NCI-H2081 (cell line): ENCODE measurements around the gene ZNF519.

Experiments
- DNase-seq, 2 experiments: peaks; one replicate each; lab custom pipeline; 2025; lab: John Stamatoyannopoulos, UW

ZNF519 gene

DNA sequence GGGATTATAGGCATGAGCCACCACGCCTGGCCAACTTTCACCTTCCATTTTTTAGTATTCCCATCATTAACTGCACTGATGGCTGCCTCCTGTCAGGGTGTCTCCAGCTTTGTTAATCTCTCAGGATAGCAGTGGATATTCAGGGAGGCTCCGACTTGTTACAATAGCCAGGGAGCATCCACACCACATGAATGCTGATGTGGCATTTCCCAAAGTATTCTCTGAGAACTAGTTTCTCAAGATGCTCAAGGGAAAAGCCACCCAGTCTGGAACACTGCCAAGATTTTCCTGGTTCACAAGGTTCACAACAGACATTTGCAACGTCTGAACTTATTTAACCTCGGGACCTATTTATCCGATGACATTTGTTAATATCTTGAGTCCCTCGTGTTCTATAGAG, 33.8 kb downstream of the ZNF519 start:
- DNase-seq: no peak

DNA sequence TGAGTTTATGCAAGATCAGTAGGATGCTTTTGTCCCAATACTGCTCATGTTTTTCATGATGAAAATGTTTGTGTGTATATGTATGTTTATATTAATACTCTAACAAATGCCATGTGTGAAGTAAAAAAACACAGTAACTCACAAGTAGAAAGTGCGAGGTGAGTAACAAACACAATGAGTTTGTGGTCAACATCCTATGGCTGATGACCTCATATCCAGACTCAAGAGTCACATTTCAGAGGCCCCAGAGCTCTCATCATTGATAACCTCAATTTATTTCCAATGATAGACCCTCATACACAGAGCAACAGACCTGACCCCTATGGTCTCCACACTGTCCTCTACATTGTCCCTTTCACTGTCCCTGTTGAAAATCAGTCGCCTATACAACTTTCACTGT, 34.5 kb downstream of the ZNF519 start:
- no peak for DNase-seq

DNA sequence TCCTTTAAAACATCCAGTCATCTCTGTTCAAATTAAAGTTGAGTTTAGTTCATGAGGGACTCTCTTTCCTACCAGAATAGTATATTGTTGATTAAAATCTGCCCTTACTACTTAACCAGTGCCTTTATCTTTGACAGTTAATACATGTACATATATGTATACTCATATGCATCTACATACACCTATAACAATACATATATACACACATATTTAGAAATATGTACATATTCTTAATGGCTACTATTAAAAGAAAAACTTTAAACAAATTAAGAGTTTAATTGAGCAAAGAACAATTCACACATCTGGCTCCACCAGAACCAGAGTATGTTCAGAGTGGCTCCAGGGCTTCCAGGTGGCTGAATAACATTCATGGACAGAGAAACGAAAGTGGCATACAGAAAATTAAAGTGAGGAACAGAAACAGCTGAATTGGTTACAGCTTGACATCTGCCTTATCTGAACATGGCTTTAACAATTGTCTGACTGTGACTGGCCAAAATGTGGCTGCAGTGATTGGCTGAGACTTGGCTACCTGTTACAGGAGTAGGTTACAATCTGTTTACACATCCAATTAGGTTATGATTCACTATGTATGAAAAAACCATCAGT, 38.8 kb downstream of the ZNF519 start:
- no peak for DNase-seq

DNA sequence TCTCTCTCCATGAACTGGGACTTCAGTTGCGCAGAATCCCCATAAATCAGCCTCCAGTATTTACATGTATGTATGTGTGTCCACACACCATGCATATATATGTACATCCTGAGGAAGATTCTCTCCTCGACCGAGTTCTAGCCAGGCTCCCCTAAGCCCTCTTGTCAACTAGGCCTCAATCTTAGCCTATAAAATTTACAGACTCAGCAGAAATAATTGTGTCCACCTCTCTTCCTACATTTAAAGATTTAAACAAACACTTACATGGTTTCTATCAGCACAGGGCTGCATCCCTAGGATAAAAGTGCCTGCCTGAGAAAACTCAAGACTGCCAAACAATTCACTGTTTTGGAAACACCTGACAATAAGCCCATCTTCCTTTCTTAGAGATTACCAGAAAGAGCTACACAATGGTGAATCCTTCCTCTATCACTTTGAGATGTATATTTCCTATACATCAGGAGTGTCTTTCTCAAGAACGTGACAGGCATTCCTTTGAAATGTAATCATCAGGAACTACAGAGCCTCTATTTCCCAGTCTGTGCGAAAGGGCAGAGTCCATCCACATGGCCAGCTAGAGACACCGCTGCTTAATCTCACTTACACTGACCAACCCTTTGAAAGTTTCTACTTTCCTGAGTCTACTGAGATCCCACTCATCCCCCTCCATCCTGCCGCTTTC, 39.5 kb downstream of the ZNF519 start:
- DNase-seq: no peak

DNA sequence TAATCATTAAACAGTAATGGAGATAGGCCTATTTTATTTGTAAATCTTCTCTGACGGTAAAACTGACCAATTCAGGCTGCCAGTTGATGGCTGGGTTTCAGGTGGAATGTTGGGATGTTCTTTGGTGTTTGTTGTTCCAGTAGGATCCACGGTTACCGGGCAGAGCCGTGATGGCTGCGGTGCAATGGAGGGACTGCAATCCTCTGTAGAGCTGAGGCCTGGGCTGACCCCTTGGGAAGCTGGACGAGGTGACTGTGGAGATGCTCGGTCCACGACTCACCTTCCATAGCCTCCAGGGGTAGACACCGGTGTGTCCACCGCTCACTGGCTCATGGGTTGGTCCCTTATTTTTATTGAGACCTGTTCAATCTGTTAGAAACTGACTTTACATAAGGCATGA, 42.5 kb downstream of the ZNF519 start:
- no peak for DNase-seq

DNA sequence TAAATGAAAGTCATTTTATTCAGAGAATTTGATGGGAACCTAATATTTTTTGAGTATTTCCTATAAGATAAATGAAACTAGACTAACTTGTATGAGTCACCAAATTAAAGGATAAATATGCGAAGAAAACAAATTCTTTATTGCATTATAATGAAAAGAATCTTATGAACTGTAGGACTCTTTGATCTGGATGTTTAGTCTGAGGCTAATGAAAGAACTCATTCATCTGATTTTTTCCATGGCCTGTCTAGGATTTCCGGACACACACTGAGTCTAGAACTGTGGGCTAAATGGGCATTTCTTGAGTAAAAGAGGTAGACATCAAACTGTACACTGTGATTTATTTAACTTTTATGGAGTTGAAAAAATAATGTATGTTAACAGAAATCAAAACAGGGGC, 43.0 kb downstream of the ZNF519 start:
- DNase-seq: no peak

DNA sequence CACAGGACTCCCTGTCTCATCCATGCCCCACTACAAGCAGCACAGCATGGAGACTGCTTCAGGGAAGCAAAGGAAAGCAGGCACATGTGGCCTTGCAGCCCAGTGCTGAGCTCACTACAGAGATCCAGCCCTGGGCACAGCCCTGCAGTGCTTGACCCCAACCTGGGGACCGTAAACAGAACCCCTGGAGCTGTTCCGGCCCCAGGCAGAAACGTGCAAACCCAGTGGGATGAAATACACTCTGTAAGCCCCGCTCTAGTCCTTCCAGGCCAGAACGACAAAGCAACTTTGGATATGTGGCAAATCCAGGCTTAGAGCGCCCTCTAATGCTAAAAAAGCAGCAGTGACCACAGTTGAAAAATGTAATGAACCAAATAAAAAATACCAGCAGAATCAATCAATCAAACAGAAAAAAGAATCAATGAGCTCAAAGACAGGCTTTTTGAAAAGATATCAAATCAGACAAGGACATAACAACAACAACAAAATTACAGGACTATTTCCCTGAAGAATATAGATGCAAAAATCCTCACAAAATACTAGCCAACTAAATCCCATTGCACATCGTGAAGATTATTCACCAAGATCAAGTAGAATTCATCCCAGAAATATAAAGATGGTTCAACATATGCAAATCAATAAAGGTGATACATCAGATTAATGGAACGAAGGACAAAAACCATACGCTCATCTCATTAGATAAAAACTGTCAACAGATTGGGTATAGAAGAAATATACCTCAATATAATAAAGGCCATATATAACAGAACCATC, 45.6 kb downstream of the ZNF519 start:
- peak; percentile 19 to 38 for DNase-seq

DNA sequence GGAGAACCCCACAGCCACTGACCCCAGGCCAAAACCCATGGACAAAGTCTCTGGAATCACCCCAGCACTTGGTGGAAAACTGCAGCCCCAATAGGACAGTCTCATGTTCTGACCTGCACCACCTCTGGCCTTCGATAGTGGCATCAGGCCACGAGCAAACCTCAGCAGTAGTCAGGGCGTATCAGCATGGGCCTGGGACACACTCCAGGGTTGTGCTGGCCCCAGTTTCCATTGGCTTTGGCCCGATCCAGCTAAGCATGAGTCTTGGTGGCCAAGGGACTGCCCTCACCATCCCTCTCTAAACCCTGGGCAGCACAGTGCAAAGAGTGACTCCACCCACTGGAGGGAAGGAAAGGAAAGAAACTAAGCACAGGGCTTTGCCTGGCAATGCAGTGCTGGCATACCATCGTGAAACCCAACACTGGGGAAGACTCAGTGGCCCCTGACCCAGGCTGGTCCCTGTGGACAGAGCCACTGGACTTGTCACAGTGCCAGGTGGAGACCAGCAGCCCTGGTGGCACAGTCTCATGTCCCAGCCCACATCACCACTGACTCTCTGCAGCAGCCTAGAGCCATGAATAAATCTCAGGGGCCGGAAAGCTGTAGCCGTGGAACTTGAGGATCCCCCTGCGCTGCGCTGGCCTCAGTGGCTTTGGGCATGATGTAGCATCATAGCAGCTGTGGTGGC, 46.3 kb downstream of the ZNF519 start:
- no peak for DNase-seq

DNA sequence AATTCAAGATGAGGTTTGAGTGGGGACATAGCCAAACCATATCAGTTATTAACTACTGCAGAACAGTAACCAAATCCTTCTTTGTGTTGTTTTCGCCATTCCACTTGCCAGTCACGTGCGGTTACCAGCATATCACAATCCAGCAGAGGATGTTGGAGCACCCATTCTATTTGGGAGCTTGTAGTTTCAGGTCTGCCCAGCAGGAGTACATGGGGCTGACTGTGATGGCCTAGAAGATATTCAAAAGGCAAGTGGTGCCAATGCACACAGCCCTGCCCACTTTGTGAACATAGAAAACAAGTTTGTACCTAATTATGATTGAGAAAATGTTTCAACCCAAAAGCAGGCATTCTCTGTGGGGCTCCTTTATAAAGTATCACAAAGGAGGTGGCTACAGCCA, 57.0 kb downstream of the ZNF519 start:
- no peak for DNase-seq

DNA sequence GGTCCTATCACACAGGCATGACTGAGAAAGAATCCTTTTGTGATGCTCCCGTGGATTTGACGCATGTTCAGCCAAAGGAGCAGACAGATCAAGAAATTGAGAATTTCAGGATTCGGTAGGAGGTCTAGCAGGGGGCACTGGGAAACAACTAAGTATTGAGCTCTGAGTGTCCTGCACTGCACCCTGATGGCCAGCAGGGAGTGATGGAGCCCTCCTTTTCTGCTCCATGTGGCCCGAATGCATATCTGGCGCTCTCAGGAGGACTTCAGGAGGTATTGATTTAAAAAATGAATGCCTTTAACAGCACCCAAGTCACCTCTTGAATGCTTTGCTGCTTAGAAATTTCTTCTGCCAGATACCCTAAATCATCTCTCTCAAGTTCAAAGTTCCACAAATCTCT, 58.0 kb downstream of the ZNF519 start:
- no peak for DNase-seq

DNA sequence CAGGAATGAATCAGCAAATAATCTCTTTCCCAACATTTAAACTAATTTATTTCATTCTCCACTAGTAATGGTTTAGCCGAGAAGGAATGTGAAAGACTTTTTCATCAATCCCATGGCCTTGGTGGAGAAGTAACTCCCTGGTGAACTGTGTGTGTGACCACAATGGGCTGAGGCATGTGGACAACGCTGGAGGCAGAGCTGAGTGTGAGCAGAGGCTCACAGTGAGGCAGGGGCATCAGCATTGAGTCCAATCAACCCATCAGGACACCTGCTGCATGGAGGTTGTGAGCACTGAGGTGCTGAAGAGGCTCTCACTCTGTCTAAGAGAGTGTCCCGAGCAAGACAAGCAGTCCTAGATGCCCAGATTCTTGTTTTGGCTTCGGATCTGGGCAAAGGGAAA, 78.6 kb downstream of the ZNF519 start:
- no peak for DNase-seq
